ENCODE results near the gene LRRC15.

LRRC15 gene

DNA sequence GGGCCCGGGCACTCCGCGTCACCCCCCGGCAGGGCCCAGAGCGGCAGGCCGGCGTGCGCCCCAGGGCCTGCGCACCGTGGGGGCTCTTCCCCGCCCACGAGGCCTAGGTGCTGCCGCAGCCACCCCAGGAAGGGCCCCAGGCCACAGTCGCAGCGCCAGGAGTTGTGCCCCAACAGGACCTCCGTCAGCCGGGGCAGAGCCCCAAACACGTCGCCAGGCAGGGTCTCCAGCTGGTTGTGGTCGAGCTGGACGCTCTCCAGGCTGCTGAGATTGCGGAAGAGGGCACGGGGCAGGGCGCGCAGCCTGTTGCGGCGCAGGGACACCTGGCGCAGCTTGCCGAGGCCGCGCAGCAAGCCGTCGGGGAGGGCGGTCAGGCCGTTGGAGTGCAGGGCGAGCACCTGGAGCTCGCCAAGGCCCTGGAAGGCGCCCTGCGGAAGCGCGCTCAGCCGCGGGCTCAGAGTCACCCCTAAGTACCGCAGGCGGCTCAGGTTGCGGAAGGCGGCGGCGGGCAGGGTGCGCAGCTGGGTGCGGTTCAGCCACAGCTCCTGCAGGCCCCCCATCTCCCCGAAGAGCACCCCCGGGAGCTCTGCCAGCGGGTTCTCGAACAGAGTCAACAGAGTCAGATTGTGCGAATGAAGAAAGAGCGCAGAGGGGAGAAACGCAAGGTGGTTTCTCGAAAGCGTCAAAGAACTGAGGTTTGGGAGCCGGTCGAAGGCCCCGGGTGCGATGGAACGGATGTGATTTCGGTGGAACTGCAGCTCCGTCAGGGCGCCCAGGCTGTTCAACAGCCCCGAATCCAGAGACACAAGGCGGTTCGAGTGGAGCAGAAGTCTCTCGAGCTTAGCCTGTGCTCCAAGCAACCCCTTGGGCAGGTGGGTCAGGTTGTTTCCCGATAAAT is 27.6 kb upstream of the LRRC15 start:
- WGBS, 2 experiments (ENCODE audit: insufficient coverage in 2 of 2), result 9 to 11% methylated on average over 46 to 72 of the region's 73 CpGs
- H3K4me1 ChIP-seq (ENCODE audit: control insufficient read depth, insufficient read depth, low read length, poor library complexity, severe bottlenecking), result peaks cover 21% of the 10 kb centered on the region

GRCh38 chr3:194396539-194396858 is 27.0 kb upstream of the LRRC15 start:
- Histone ChIP-seq H3K36me3 (ENCODE audit: control insufficient read depth, insufficient read depth, low read length) (no peaks in the 10 kb centered on the region), H3K9me3 (ENCODE audit: control insufficient read depth, low read length) (no peaks in the 10 kb centered on the region), H3K27ac (ENCODE audit: low read depth, low read length, severe bottlenecking) (no peak overlapping the region), H3K4me3 (ENCODE audit: extremely low read depth, insufficient read depth, low read length, poor library complexity, severe bottlenecking) (no peak overlapping the region), H3K4me1 (ENCODE audit: control insufficient read depth, insufficient read depth, low read length, poor library complexity, severe bottlenecking) (peaks cover 21% of the 10 kb centered on the region)
- 15 to 18% methylated on average over 9 to 12 of the region's 13 CpGs for WGBS, 2 experiments (ENCODE audit: insufficient coverage in 2 of 2)

More for the DNA sequence above, 27.6 kb upstream of the LRRC15 start:
- Histone ChIP-seq H3K36me3 (ENCODE audit: control insufficient read depth, insufficient read depth, low read length) (no peaks in the 10 kb centered on the region), H3K27ac (ENCODE audit: low read depth, low read length, severe bottlenecking) (no peak overlapping the region), H3K4me3 (ENCODE audit: extremely low read depth, insufficient read depth, low read length, poor library complexity, severe bottlenecking) (peak overlapping the region; percentile 5), H3K9me3 (ENCODE audit: control insufficient read depth, low read length) (no peaks in the 10 kb centered on the region)

GRCh38 chr3:194395778-194396538 is 26.4 kb upstream of the LRRC15 start:
- peaks cover 21% of the 10 kb centered on the region for H3K4me1 ChIP-seq (ENCODE audit: control insufficient read depth, insufficient read depth, low read length, poor library complexity, severe bottlenecking)
- no peaks in the 10 kb centered on the region for H3K36me3 ChIP-seq (ENCODE audit: control insufficient read depth, insufficient read depth, low read length)
- no peak overlapping the region for H3K4me3 ChIP-seq (ENCODE audit: extremely low read depth, insufficient read depth, low read length, poor library complexity, severe bottlenecking)
- 36 to 50% methylated on average over 14 to 18 of the region's 26 CpGs for WGBS, 2 experiments (ENCODE audit: insufficient coverage in 2 of 2)
- peaks cover under 1% of the 10 kb centered on the region for H3K9me3 ChIP-seq (ENCODE audit: control insufficient read depth, low read length)
- no peak overlapping the region for H3K27ac ChIP-seq (ENCODE audit: low read depth, low read length, severe bottlenecking)

DNA sequence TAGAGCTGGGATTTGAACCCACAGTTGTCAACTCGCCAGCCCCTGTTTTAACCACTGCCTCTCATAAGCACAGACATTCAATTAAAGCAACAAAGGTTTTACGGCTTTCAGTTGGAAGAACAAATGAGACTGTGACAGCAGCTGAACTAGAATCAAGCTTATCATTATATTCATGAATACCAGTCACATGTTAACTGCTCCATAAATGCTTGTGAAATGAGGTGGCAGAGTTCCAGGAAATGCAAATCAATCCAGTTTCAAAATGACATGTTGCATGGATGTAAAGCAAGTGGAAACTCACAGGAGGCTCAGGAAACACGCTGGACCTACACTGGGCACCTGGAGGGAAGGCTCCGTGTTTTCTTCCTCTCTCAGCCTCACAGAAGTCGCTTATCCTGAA is 25.7 kb upstream of the LRRC15 start:
- Histone ChIP-seq H3K4me3 (ENCODE audit: extremely low read depth, insufficient read depth, low read length, poor library complexity, severe bottlenecking) (no peak overlapping the region), H3K27ac (ENCODE audit: low read depth, low read length, severe bottlenecking) (no peak overlapping the region), H3K4me1 (ENCODE audit: control insufficient read depth, insufficient read depth, low read length, poor library complexity, severe bottlenecking) (peaks cover 21% of the 10 kb centered on the region), H3K36me3 (ENCODE audit: control insufficient read depth, insufficient read depth, low read length) (no peaks in the 10 kb centered on the region), H3K9me3 (ENCODE audit: control insufficient read depth, low read length) (peaks cover 4% of the 10 kb centered on the region)
- WGBS, 2 experiments (ENCODE audit: insufficient coverage in 2 of 2), result 81 to 84% methylated on average over 3 to 5 of the region's 5 CpGs

- no peak overlapping the region for H3K27ac ChIP-seq (ENCODE audit: low read depth, low read length, severe bottlenecking)
- peaks cover 21% of the 10 kb centered on the region for H3K4me1 ChIP-seq (ENCODE audit: control insufficient read depth, insufficient read depth, low read length, poor library complexity, severe bottlenecking)
- H3K4me3 ChIP-seq (ENCODE audit: extremely low read depth, insufficient read depth, low read length, poor library complexity, severe bottlenecking), result no peak overlapping the region
- 93 to 94% methylated on average over 6 of the region's 7 CpGs for WGBS, 2 experiments (ENCODE audit: insufficient coverage in 2 of 2)
- peaks cover 4% of the 10 kb centered on the region for H3K9me3 ChIP-seq (ENCODE audit: control insufficient read depth, low read length)
- H3K36me3 ChIP-seq (ENCODE audit: control insufficient read depth, insufficient read depth, low read length), result no peaks in the 10 kb centered on the region
Measured at GRCh38 chr3:194392576-194392975, 23.0 kb upstream of the LRRC15 start.

- H3K27ac ChIP-seq (ENCODE audit: low read depth, low read length, severe bottlenecking), result no peak overlapping the region
- H3K9me3 ChIP-seq (ENCODE audit: control insufficient read depth, low read length), result peaks cover 4% of the 10 kb centered on the region
- H3K4me3 ChIP-seq (ENCODE audit: extremely low read depth, insufficient read depth, low read length, poor library complexity, severe bottlenecking), result no peak overlapping the region
- peaks cover 8% of the 10 kb centered on the region for H3K4me1 ChIP-seq (ENCODE audit: control insufficient read depth, insufficient read depth, low read length, poor library complexity, severe bottlenecking)
- no peaks in the 10 kb centered on the region for H3K36me3 ChIP-seq (ENCODE audit: control insufficient read depth, insufficient read depth, low read length)
Measured at GRCh38 chr3:194390835-194391234, 21.3 kb upstream of the LRRC15 start.

DNA sequence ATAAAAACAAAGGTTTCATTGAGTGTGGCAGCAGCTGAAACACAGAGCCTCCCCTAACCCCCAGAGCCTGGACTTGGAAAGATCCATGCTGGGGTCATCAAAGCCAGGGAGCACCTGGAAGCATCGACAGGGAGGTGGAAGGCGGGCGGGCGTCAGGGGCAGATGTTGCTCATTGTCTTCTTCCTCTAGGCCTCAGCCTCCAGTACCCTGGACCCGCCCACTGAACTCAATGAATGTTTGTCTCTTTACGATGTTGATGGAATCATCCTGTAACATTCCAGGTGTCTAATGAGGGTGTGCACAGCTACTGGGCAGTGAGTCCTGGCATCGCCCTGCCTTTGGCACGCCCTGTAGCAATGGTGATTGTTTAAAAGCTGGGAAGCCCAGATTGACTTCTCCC is 19.7 kb upstream of the LRRC15 start:
- Histone ChIP-seq H3K36me3 (ENCODE audit: control insufficient read depth, insufficient read depth, low read length) (no peaks in the 10 kb centered on the region), H3K9me3 (ENCODE audit: control insufficient read depth, low read length) (peaks cover 4% of the 10 kb centered on the region), H3K4me1 (ENCODE audit: control insufficient read depth, insufficient read depth, low read length, poor library complexity, severe bottlenecking) (no peaks in the 10 kb centered on the region), H3K27ac (ENCODE audit: low read depth, low read length, severe bottlenecking) (no peak overlapping the region), H3K4me3 (ENCODE audit: extremely low read depth, insufficient read depth, low read length, poor library complexity, severe bottlenecking) (no peak overlapping the region)
- 95% methylated on average over 6 to 8 of the region's 8 CpGs for WGBS, 2 experiments (ENCODE audit: insufficient coverage in 2 of 2)

GRCh38 chr3:194387926-194388418 is 18.4 kb upstream of the LRRC15 start:
- no peak overlapping the region for H3K27ac ChIP-seq (ENCODE audit: low read depth, low read length, severe bottlenecking)
- H3K4me3 ChIP-seq (ENCODE audit: extremely low read depth, insufficient read depth, low read length, poor library complexity, severe bottlenecking), result no peak overlapping the region
- peaks cover 4% of the 10 kb centered on the region for H3K9me3 ChIP-seq (ENCODE audit: control insufficient read depth, low read length)
- 98 to 100% methylated on average over 2 to 6 of the region's 8 CpGs for WGBS, 2 experiments (ENCODE audit: insufficient coverage in 2 of 2)
- no peaks in the 10 kb centered on the region for H3K4me1 ChIP-seq (ENCODE audit: control insufficient read depth, insufficient read depth, low read length, poor library complexity, severe bottlenecking)
- H3K36me3 ChIP-seq (ENCODE audit: control insufficient read depth, insufficient read depth, low read length), result no peaks in the 10 kb centered on the region

DNA sequence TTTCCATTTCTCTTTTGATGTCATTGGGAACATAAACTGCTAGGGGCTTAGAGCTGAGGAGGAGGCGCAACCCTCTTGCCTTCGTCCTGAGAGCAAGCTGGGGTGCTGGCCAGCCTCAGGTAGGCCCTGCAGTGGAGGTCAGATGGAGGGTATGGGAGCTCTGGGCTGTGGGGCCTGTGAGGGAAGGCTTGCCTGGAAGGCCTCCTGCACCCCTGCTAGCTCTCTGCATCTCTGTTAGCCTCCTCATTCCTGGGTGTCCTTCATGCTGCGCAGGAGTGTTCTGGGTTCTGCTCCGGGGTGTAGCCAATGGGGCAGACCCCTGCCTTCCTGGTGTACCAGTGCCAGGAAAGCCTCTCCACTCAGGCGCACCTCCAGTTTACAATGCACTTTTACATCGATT is 17.7 kb upstream of the LRRC15 start:
- no peak overlapping the region for H3K4me3 ChIP-seq (ENCODE audit: extremely low read depth, insufficient read depth, low read length, poor library complexity, severe bottlenecking)
- no peaks in the 10 kb centered on the region for H3K36me3 ChIP-seq (ENCODE audit: control insufficient read depth, insufficient read depth, low read length)
- peaks cover 4% of the 10 kb centered on the region for H3K9me3 ChIP-seq (ENCODE audit: control insufficient read depth, low read length)
- WGBS, 2 experiments (ENCODE audit: insufficient coverage in 2 of 2), result 97 to 100% methylated on average over 6 of the region's 6 CpGs
- H3K4me1 ChIP-seq (ENCODE audit: control insufficient read depth, insufficient read depth, low read length, poor library complexity, severe bottlenecking), result no peaks in the 10 kb centered on the region
- H3K27ac ChIP-seq (ENCODE audit: low read depth, low read length, severe bottlenecking), result no peak overlapping the region

DNA sequence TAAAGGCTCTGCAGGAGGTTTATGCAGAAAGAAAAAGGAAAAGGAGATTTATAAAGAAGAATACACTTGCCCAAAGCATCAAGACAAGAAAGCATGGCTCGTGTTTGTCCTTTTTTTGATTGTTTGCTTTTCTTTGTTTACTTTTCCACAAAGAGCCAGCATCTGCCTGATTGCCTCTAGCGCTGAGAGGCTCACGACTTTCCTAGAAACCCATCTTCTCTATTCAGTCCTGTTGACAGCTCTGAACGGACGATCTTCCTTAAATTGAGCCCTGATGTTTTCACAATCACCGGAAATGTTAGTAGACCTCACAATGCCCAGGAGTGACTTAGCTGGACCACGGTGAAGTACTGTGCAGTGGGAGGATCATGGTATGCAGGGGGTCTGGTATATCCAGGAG is 17.1 kb upstream of the LRRC15 start:
- Histone ChIP-seq H3K27ac (ENCODE audit: low read depth, low read length, severe bottlenecking) (no peak overlapping the region), H3K4me3 (ENCODE audit: extremely low read depth, insufficient read depth, low read length, poor library complexity, severe bottlenecking) (no peak overlapping the region), H3K9me3 (ENCODE audit: control insufficient read depth, low read length) (peaks cover 4% of the 10 kb centered on the region), H3K4me1 (ENCODE audit: control insufficient read depth, insufficient read depth, low read length, poor library complexity, severe bottlenecking) (no peaks in the 10 kb centered on the region), H3K36me3 (ENCODE audit: control insufficient read depth, insufficient read depth, low read length) (no peaks in the 10 kb centered on the region)
- 73 to 81% methylated on average over 6 to 7 of the region's 7 CpGs for WGBS, 2 experiments (ENCODE audit: insufficient coverage in 2 of 2)

DNA sequence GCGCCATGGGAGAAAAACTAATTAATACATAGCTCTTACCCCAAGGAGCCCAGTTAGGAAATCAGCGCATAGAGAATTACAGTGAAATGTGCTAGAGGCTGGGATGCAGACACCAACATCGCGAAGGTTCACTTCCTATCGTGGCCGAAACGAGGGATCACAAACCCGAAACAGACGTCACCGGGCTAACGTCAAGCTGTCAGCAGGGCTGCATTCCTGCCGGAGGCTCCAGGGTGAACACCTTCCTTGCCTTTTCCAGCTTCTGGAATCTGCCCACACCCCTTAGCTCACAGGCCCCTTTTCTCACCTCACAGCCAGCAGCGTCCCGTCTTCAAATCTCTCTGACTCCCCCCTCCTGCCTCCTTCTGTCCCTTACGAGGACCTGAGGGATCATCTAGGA is 16.5 kb upstream of the LRRC15 start:
- Histone ChIP-seq H3K36me3 (ENCODE audit: control insufficient read depth, insufficient read depth, low read length) (no peaks in the 10 kb centered on the region), H3K4me1 (ENCODE audit: control insufficient read depth, insufficient read depth, low read length, poor library complexity, severe bottlenecking) (no peaks in the 10 kb centered on the region), H3K27ac (ENCODE audit: low read depth, low read length, severe bottlenecking) (no peak overlapping the region), H3K4me3 (ENCODE audit: extremely low read depth, insufficient read depth, low read length, poor library complexity, severe bottlenecking) (no peak overlapping the region), H3K9me3 (ENCODE audit: control insufficient read depth, low read length) (peaks cover 4% of the 10 kb centered on the region)
- 90 to 91% methylated on average over 15 of the region's 15 CpGs for WGBS, 2 experiments (ENCODE audit: insufficient coverage in 2 of 2)

All from mesodermal cell (in vitro differentiated cells).